OCI-LY1 (cell line): ENCODE results near the gene ZNF746.

ENCODE experiments used
- EZH2 ChIP-seq: fragments of 200-600 bp; sonication (generic), shearing (Covaris generic); IDR thresholded peaks from 2 replicates; pipeline ENCODE4 v1.8.0; 2017; ENCODE audit warnings: borderline replicate concordance, mixed run types, mild to moderate bottlenecking, antibody characterized with exemption, low read length, moderate library complexity, mixed read lengths
- TF ChIP-seq, protein P1 (sequence below): fragments of 200-600 bp; sonication (generic), shearing (Covaris generic); IDR thresholded peaks from 2 replicates; pipeline ENCODE4 v1.5.1; 2017; ENCODE audit warnings: mild to moderate bottlenecking, antibody characterized with exemption, low read length, moderate library complexity, mixed read lengths

DNA sequence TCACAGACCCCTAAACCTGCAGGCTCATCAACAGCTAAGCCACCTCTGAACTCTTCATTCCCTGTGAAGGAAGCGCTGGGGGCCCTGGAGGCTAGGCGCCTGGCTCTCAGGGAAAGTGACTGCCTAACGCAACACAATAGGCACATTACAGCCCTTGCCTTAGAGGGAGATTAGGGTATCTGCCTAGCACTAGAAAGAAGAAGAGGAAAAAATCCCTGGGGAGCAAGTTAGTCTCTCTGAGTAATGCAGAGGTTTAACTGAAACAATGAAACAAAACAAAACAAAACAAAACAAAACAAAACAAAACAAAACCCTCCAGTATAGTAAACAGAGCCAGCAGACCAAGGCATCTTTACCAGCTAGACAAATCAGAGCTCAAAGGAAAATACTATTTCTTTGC lies 39.4 kb downstream of the ZNF746 start:
- TF ChIP-seq, protein P1, sequence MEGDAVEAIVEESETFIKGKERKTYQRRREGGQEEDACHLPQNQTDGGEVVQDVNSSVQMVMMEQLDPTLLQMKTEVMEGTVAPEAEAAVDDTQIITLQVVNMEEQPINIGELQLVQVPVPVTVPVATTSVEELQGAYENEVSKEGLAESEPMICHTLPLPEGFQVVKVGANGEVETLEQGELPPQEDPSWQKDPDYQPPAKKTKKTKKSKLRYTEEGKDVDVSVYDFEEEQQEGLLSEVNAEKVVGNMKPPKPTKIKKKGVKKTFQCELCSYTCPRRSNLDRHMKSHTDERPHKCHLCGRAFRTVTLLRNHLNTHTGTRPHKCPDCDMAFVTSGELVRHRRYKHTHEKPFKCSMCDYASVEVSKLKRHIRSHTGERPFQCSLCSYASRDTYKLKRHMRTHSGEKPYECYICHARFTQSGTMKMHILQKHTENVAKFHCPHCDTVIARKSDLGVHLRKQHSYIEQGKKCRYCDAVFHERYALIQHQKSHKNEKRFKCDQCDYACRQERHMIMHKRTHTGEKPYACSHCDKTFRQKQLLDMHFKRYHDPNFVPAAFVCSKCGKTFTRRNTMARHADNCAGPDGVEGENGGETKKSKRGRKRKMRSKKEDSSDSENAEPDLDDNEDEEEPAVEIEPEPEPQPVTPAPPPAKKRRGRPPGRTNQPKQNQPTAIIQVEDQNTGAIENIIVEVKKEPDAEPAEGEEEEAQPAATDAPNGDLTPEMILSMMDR, result no peak
- TF ChIP-seq EZH2, result no peak
